A673 (cell line): ENCODE data around the gene OFD1. TPM values are rescaled to one million over a fixed set of nuclear protein-coding genes. Genes with fewer than 3 reads are reported as not detected.

ENCODE experiments used
- BruUV-seq: library from RNA; stranded (reverse); fragments of 400-500 nt; replicated peaks from 2 replicates; lab custom pipeline; 2021; lab: Mats Ljungman, UMichigan
- CTCF ChIA-PET: fragments of 300-600 bp; sonication (Branson Sonifier 250); formaldehyde crosslinking; loops from one replicate; lab custom pipeline; 2022; ENCODE audit warnings: antibody characterized with exemption; lab: Charles Lee
- POLR2A ChIA-PET: fragments of 300-600 bp; sonication (Branson Sonifier 250); formaldehyde crosslinking; loops from one replicate; lab custom pipeline; 2022; ENCODE audit warnings: antibody characterized with exemption; ENCODE audit not compliant: low non-redundant PET; lab: Charles Lee
- DNase-seq: peaks from one replicate; pipeline ENCODE4 v3.0.0-alpha.2; 2015; ENCODE audit warnings: low spot score
- H3K27ac ChIP-seq: fragments of 200-600 bp; sonication (generic); 2 replicates; pipeline ENCODE4 v1.5.1; 2016; ENCODE audit warnings: mixed run types, low read depth, mild to moderate bottlenecking, mixed read lengths, antibody characterized with exemption, low read length; ENCODE audit not compliant: poor library complexity, severe bottlenecking
- H3K27me3 ChIP-seq: fragments of 200-600 bp; sonication (generic); replicated peaks from 2 replicates; pipeline ENCODE4 v1.6.1; 2017; ENCODE audit warnings: mixed run types, low read depth, mild to moderate bottlenecking, mixed read lengths, antibody characterized with exemption, low read length; ENCODE audit not compliant: insufficient read depth, poor library complexity
- H3K36me3 ChIP-seq: fragments of 200-600 bp; sonication (generic); 2 replicates; pipeline ENCODE4 v1.6.1; 2016; ENCODE audit warnings: mixed run types, mild to moderate bottlenecking, mixed read lengths, antibody characterized with exemption, low read length; ENCODE audit not compliant: insufficient read depth, poor library complexity, severe bottlenecking
- H3K4me1 ChIP-seq: fragments of 200-600 bp; sonication (generic); 2 replicates; pipeline ENCODE4 v1.6.1; 2017; ENCODE audit warnings: mixed run types, mild to moderate bottlenecking, mixed read lengths, antibody characterized with exemption, low read length; ENCODE audit not compliant: insufficient read depth, poor library complexity, severe bottlenecking
- H3K4me3 ChIP-seq: fragments of 200-600 bp; sonication (generic); 2 replicates; pipeline ENCODE4 v1.5.1; 2016; ENCODE audit warnings: low read depth, mixed run types, mild to moderate bottlenecking, mixed read lengths, low read length; ENCODE audit not compliant: poor library complexity, severe bottlenecking
- H3K9me3 ChIP-seq: fragments of 200-600 bp; sonication (generic); 2 replicates; pipeline ENCODE4 v1.6.1; 2016; ENCODE audit warnings: mixed run types, low read depth, mild to moderate bottlenecking, mixed read lengths, antibody characterized with exemption, low read length; ENCODE audit not compliant: poor library complexity, severe bottlenecking
- CTCF ChIP-seq: fragments of 300-800, 200-600 bp; sonication (generic); conservative IDR thresholded peaks from 2 replicates; pipeline ENCODE4 v1.5.1; 2017; ENCODE audit warnings: low read depth, mild to moderate bottlenecking, antibody characterized with exemption, low read length, moderate library complexity, mixed read lengths
- EZH2 ChIP-seq: fragments of 200-600 bp; sonication (generic); IDR thresholded peaks from 2 replicates; pipeline ENCODE4 v1.6.1; 2017; ENCODE audit warnings: borderline replicate concordance, low read depth, mild to moderate bottlenecking, mixed read lengths, antibody characterized with exemption, low read length; ENCODE audit not compliant: poor library complexity, severe bottlenecking
- intact Hi-C: fragments of 100-400 bp; cut with micrococcal nuclease; formaldehyde crosslinking; loops from one replicate; pipeline ENCODE4 v1.10.0; 2022; ENCODE audit not compliant: unreplicated experiment
- total RNA-seq: library from RNA; stranded (reverse); gene quantifications from 2 replicates; pipeline ENCODE4 v1.2.3, GENCODE V29; 2021

Gene OFD1
- total RNA-seq, 1 experiment from 2014 or later, result 28.6 TPM

- BruUV-seq, result no TSS peak
- Histone ChIP-seq H3K4me1 (no peaks in the 10 kb centered on the region), H3K9me3 (no peaks in the 10 kb centered on the region), H3K4me3 (no peak overlapping the region), H3K27me3 (no peaks in the 10 kb centered on the region), H3K27ac (no peak overlapping the region), H3K36me3 (peaks cover 5% of the 10 kb centered on the region)
- intact Hi-C loops, result no loop called here
- ChIA-PET CTCF (no interaction called here), POLR2A (no interaction called here)
- TF ChIP-seq EZH2, result no peak
- TF ChIP-seq CTCF, result no peak
- no peak for DNase-seq
These were observed 40.1 kb downstream of the OFD1 start for GRCh38 chrX:13774696-13775095.

- Histone ChIP-seq H3K4me3 (no peak overlapping the region), H3K36me3 (no peaks in the 10 kb centered on the region), H3K27me3 (no peaks in the 10 kb centered on the region), H3K27ac (no peak overlapping the region), H3K9me3 (no peaks in the 10 kb centered on the region), H3K4me1 (no peaks in the 10 kb centered on the region)
- intact Hi-C loops, result no loop called here
- POLR2A ChIA-PET, result no interaction called here
- TF ChIP-seq CTCF, result no peak
- no peak for TF ChIP-seq EZH2
- CTCF ChIA-PET, result no interaction called here
- BruUV-seq, result no TSS peak
- DNase-seq, result no peak
These were observed 41.3 kb downstream of the OFD1 start for GRCh38 chrX:13775837-13776236.

DNA sequence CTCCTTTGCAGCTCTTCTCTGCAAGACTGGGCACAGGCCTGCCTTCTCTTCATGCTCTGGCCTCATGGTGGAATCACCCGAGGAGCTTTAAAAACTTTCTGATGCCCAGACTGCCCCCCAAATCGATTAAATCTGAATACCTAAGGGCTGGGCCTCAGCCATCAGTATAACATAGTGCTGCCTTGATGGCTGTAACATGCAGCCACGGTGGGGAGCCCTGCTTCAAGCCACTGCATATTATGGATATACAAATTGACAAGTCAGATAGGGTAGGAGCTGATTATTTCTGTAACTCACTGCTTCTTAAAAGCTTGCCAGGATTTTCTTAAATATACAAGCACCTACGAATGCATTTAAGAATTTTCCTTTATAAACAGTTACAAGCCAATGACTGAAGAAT, 41.8 kb downstream of the OFD1 start:
- DNase-seq, result no peak
- no peaks in the 10 kb centered on the region for H3K27me3 ChIP-seq
- no peaks in the 10 kb centered on the region for H3K36me3 ChIP-seq
- H3K4me1 ChIP-seq, result no peaks in the 10 kb centered on the region
- intact Hi-C loops, result no loop called here
- H3K27ac ChIP-seq, result no peak overlapping the region
- H3K9me3 ChIP-seq, result no peaks in the 10 kb centered on the region
- CTCF ChIA-PET, result no interaction called here
- no TSS peak for BruUV-seq
- POLR2A ChIA-PET, result no interaction called here
- no peak overlapping the region for H3K4me3 ChIP-seq
- TF ChIP-seq EZH2 (no peak), CTCF (no peak)
